ENCODE data around the gene FETUB. TPM values are rescaled to one million over a fixed set of nuclear protein-coding genes. Genes with fewer than 3 reads are reported as not detected.

The FETUB gene
- total RNA-seq, 1 experiment from 2014 or later: not detected

GRCh38 chr3:186668426-186668825, 28.2 kb downstream of the FETUB start:
- Histone ChIP-seq H3F3A (ENCODE audit: insufficient read depth, low read depth) (peaks cover 9% of the 10 kb centered on the region; the same call in 1 of the 2 replicates), H3K4me1 (replicated peaks; ENCODE audit: insufficient read depth) (peaks cover 22% of the 10 kb centered on the region), H4K20me1 (ENCODE audit: insufficient read depth) (no peaks in the 10 kb centered on the region), H3K79me2 (ENCODE audit: low read depth) (no peaks in the 10 kb centered on the region), H3K9me2 (ENCODE audit: insufficient read depth) (no peaks in the 10 kb centered on the region; the same call in 1 of the 2 replicates), H3K4me2 (no peak overlapping the region), H3K4me3 (no peak overlapping the region), H3K27me3 (ENCODE audit: insufficient read depth, low read depth) (no peaks in the 10 kb centered on the region), H3K9me3 (ENCODE audit: insufficient read depth, low read depth) (no peaks in the 10 kb centered on the region; the same call in 1 of the 2 replicates), H2AFZ (no peak overlapping the region), H3K36me3 (ENCODE audit: low read depth) (no peaks in the 10 kb centered on the region), H3K27ac (no peak overlapping the region)
- no TSS peak for BruUV-seq (replicated peaks)
- no peak for TF ChIP-seq EZH2 (IDR thresholded peaks at IDR 0.05; ENCODE audit: low read depth)
- TF ChIP-seq, protein P1, sequence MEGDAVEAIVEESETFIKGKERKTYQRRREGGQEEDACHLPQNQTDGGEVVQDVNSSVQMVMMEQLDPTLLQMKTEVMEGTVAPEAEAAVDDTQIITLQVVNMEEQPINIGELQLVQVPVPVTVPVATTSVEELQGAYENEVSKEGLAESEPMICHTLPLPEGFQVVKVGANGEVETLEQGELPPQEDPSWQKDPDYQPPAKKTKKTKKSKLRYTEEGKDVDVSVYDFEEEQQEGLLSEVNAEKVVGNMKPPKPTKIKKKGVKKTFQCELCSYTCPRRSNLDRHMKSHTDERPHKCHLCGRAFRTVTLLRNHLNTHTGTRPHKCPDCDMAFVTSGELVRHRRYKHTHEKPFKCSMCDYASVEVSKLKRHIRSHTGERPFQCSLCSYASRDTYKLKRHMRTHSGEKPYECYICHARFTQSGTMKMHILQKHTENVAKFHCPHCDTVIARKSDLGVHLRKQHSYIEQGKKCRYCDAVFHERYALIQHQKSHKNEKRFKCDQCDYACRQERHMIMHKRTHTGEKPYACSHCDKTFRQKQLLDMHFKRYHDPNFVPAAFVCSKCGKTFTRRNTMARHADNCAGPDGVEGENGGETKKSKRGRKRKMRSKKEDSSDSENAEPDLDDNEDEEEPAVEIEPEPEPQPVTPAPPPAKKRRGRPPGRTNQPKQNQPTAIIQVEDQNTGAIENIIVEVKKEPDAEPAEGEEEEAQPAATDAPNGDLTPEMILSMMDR (conservative IDR thresholded peaks at IDR 0.05): no peak
- ChIA-PET CTCF (no interaction called here), POLR2A (ENCODE audit: unreplicated experiment) (no interaction called here)
- intact Hi-C loops (cut with micrococcal nuclease; ENCODE audit: unreplicated experiment): no loop called here
- DNase-seq: no peak

GRCh38 chr3:186669378-186670084, 29.3 kb downstream of the FETUB start:
- peak overlapping the region; percentile 4; the same call in 1 of the 2 replicates for H3K4me3 ChIP-seq
- peak overlapping the region; percentile 43 for H3K4me2 ChIP-seq
- TSS peak; percentile 63 for BruUV-seq (replicated peaks)
- ChIA-PET POLR2A (ENCODE audit: unreplicated experiment) (interaction anchor here (0.6 to 1.2 kb wide), 4 partner anchors 79 to 517 kb away, joined by 3 to 15 read pairs (median 4); no protein-coding TSS in a partner anchor), CTCF (interaction anchor here (1.2 kb wide), 1 partner anchor 53 kb away, joined by 4 read pairs; no protein-coding TSS in a partner anchor)
- TF ChIP-seq, protein P1 (conservative IDR thresholded peaks at IDR 0.05): no peak
- no peak for TF ChIP-seq EZH2 (IDR thresholded peaks at IDR 0.05; ENCODE audit: low read depth)
- H3F3A ChIP-seq (ENCODE audit: insufficient read depth, low read depth): peaks cover 9% of the 10 kb centered on the region; the same call in 1 of the 2 replicates
- no peaks in the 10 kb centered on the region for H3K79me2 ChIP-seq (ENCODE audit: low read depth)
- no peaks in the 10 kb centered on the region for H4K20me1 ChIP-seq (ENCODE audit: insufficient read depth)
- H3K27me3 ChIP-seq (ENCODE audit: insufficient read depth, low read depth): no peaks in the 10 kb centered on the region
- H3K36me3 ChIP-seq (ENCODE audit: low read depth): no peaks in the 10 kb centered on the region
- intact Hi-C loops (cut with micrococcal nuclease; ENCODE audit: unreplicated experiment): no loop called here
- peak; percentile 27 to 91 for DNase-seq
- H3K9me2 ChIP-seq (ENCODE audit: insufficient read depth): no peaks in the 10 kb centered on the region; the same call in 1 of the 2 replicates
- peaks cover 22% of the 10 kb centered on the region for H3K4me1 ChIP-seq (replicated peaks; ENCODE audit: insufficient read depth)
- H3K27ac ChIP-seq: peak overlapping the region; percentile 87
- H2AFZ ChIP-seq: peak overlapping the region; percentile 44
- no peaks in the 10 kb centered on the region; the same call in 1 of the 2 replicates for H3K9me3 ChIP-seq (ENCODE audit: insufficient read depth, low read depth)

DNA sequence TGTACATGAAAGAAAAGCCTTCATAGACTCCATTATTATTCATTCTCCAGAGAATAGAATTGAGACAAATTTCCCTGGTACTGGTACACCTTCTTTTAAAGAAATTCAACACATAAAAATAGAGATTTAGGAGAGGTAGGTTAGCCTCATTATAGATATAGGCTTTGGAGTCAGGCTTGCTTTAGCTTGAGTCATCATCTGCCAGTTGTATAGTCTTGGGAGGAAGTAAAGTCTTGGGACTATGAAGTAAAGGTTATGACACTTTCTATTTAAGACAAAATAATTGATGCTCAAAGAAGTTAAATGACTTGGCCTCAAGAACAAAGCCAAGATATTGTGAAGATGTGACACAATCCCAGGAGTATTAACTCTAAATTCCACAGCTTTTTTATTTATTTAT, 30.0 kb downstream of the FETUB start:
- Histone ChIP-seq H3K27ac (peak overlapping the region; percentile 87), H3K9me3 (ENCODE audit: insufficient read depth, low read depth) (no peaks in the 10 kb centered on the region; the same call in 1 of the 2 replicates), H3K4me2 (peak overlapping the region; percentile 43), H2AFZ (peak overlapping the region; percentile 44), H3F3A (ENCODE audit: insufficient read depth, low read depth) (peaks cover 9% of the 10 kb centered on the region; the same call in 1 of the 2 replicates), H3K9me2 (ENCODE audit: insufficient read depth) (no peaks in the 10 kb centered on the region; the same call in 1 of the 2 replicates), H4K20me1 (ENCODE audit: insufficient read depth) (no peaks in the 10 kb centered on the region), H3K4me3 (peak overlapping the region; percentile 4; the same call in 1 of the 2 replicates), H3K4me1 (replicated peaks; ENCODE audit: insufficient read depth) (peaks cover 22% of the 10 kb centered on the region), H3K27me3 (ENCODE audit: insufficient read depth, low read depth) (no peaks in the 10 kb centered on the region), H3K36me3 (ENCODE audit: low read depth) (no peaks in the 10 kb centered on the region), H3K79me2 (ENCODE audit: low read depth) (no peaks in the 10 kb centered on the region)
- ChIA-PET CTCF (interaction anchor here (0.6 to 1.2 kb wide), 2 partner anchors 53 to 55 kb away, joined by 4 to 5 read pairs; no protein-coding TSS in a partner anchor), POLR2A (ENCODE audit: unreplicated experiment) (interaction anchor here (0.6 to 1.2 kb wide), 3 partner anchors 112 to 516 kb away, joined by 4 to 15 read pairs (median 5); no protein-coding TSS in a partner anchor)
- peak in 1 of 2 experiments; percentile 49 for DNase-seq
- TSS peak; percentile 77 for BruUV-seq (replicated peaks)
- TF ChIP-seq, protein P1 (conservative IDR thresholded peaks at IDR 0.05): no peak
- TF ChIP-seq EZH2 (IDR thresholded peaks at IDR 0.05; ENCODE audit: low read depth): no peak
- intact Hi-C loops (cut with micrococcal nuclease; ENCODE audit: unreplicated experiment): no loop called here

All from PC-9 (cell line).